ENCODE data around the gene IMPG1. TPM values are rescaled to one million over a fixed set of nuclear protein-coding genes. Genes with fewer than 3 reads are reported as not detected.

Gene IMPG1
- total RNA-seq, 1 donor from 2014 or later: 0.51 TPM

DNA sequence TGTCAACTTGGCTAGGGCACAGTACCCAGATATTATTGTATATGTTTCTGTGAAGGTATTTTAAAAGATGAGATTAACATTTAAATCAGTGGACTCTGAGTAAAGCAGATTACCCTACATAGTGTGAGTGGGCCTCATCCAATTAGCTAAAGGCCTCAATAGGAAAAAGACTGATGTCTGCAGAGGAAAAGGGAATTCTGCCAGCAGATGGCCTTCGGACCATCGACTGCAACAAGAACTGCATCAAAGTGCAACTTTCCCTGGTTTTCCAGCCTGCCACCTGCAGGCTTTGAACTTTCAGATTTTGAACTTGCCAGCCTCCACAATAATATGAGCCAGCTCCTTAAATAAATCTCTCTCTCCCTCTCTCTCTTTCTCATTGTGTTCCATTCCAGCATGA, 80.5 kb downstream of the IMPG1 start:
- DNase-seq: no peak
- Mint-ChIP-seq H3K4me1 (ENCODE audit: low read depth, unreplicated experiment) (no peaks in the 10 kb centered on the region), H3K27me3 (ENCODE audit: unreplicated experiment) (peaks cover 5% of the 10 kb centered on the region), H3K9me3 (ENCODE audit: unreplicated experiment) (no peaks in the 10 kb centered on the region), H3K4me3 (ENCODE audit: unreplicated experiment) (no peak overlapping the region), H3K27ac (ENCODE audit: unreplicated experiment) (no peak overlapping the region), H3K36me3 (ENCODE audit: unreplicated experiment) (no peaks in the 10 kb centered on the region)
- TF ChIP-seq, protein P1, sequence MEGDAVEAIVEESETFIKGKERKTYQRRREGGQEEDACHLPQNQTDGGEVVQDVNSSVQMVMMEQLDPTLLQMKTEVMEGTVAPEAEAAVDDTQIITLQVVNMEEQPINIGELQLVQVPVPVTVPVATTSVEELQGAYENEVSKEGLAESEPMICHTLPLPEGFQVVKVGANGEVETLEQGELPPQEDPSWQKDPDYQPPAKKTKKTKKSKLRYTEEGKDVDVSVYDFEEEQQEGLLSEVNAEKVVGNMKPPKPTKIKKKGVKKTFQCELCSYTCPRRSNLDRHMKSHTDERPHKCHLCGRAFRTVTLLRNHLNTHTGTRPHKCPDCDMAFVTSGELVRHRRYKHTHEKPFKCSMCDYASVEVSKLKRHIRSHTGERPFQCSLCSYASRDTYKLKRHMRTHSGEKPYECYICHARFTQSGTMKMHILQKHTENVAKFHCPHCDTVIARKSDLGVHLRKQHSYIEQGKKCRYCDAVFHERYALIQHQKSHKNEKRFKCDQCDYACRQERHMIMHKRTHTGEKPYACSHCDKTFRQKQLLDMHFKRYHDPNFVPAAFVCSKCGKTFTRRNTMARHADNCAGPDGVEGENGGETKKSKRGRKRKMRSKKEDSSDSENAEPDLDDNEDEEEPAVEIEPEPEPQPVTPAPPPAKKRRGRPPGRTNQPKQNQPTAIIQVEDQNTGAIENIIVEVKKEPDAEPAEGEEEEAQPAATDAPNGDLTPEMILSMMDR (IDR thresholded peaks at IDR 0.05; ENCODE audit: partially characterized antibody, unreplicated experiment): no peak

DNA sequence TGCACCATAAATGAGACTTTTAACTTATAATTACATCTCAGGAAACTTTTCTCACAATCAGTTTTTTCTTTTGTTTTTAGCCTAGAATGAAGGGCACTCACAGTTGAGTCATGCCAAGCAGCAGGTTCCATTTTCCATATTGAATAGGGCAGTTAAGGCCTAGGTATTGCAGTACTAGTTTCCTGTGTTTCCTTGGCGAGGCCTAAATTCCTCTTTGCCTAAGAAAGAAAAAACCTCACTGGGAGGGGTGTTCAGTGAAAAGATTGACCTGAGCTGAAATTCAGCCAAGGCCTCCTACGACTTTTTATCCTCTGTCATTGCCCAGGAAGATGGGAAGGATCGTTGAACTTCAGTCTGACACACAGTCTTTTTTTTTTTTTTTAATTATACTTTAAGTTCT, 85.5 kb downstream of the IMPG1 start:
- H3K9me3 Mint-ChIP-seq (ENCODE audit: unreplicated experiment): peaks cover 2% of the 10 kb centered on the region
- no peak overlapping the region for H3K4me3 Mint-ChIP-seq (ENCODE audit: unreplicated experiment)
- TF ChIP-seq, protein P1 (IDR thresholded peaks at IDR 0.05; ENCODE audit: partially characterized antibody, unreplicated experiment): no peak
- H3K27ac Mint-ChIP-seq (ENCODE audit: unreplicated experiment): no peak overlapping the region
- H3K4me1 Mint-ChIP-seq (ENCODE audit: low read depth, unreplicated experiment): no peaks in the 10 kb centered on the region
- H3K36me3 Mint-ChIP-seq (ENCODE audit: unreplicated experiment): no peaks in the 10 kb centered on the region
- no peak for DNase-seq
- peaks cover 2% of the 10 kb centered on the region for H3K27me3 Mint-ChIP-seq (ENCODE audit: unreplicated experiment)

DNA sequence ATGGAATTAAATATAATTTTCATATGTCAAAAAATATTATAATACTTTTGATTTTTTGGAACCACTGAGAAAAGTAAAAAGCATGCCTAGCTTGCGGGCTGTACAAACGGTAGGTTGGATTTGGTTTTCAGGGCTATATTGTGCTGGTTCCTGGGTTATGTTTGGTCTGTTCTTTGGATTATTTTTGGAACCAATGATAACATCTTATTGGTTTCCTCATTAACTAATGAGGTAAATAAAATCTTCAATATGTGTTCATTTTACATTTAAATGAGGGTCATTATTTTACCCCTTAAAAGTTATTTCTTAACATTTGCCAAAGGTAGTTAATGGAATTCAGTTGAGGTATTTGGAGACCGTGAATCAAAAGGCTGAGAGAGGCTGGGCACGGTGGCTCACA, 96.6 kb downstream of the IMPG1 start:
- H3K4me3 Mint-ChIP-seq (ENCODE audit: unreplicated experiment): no peak overlapping the region
- H3K4me1 Mint-ChIP-seq (ENCODE audit: low read depth, unreplicated experiment): no peaks in the 10 kb centered on the region
- TF ChIP-seq, protein P1 (IDR thresholded peaks at IDR 0.05; ENCODE audit: partially characterized antibody, unreplicated experiment): no peak
- H3K27ac Mint-ChIP-seq (ENCODE audit: unreplicated experiment): no peak overlapping the region
- no peaks in the 10 kb centered on the region for H3K9me3 Mint-ChIP-seq (ENCODE audit: unreplicated experiment)
- no peak for DNase-seq
- no peaks in the 10 kb centered on the region for H3K27me3 Mint-ChIP-seq (ENCODE audit: unreplicated experiment)
- H3K36me3 Mint-ChIP-seq (ENCODE audit: unreplicated experiment): no peaks in the 10 kb centered on the region

DNA sequence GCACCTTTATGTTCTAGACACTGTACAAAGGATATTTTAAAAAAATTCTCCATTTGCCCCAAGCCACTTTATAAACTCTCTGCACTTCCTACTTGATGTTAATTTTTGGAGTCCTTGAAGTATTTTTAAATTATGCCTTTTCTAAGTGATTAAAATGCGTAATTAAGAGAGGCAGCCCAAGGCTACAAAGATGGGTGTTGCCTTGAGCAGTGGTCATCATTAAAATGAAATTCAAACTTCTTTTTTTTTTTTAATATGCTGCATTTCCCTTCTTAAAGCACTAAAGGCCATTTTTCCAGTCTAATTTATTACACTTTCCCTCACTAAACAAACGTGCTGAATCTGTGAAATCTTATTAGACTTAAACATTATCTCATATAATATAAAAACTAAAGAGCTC, 102.4 kb downstream of the IMPG1 start:
- no peak for DNase-seq
- no peaks in the 10 kb centered on the region for H3K4me1 Mint-ChIP-seq (ENCODE audit: low read depth, unreplicated experiment)
- H3K4me3 Mint-ChIP-seq (ENCODE audit: unreplicated experiment): no peak overlapping the region
- TF ChIP-seq, protein P1 (IDR thresholded peaks at IDR 0.05; ENCODE audit: partially characterized antibody, unreplicated experiment): no peak
- H3K27me3 Mint-ChIP-seq (ENCODE audit: unreplicated experiment): no peaks in the 10 kb centered on the region
- H3K27ac Mint-ChIP-seq (ENCODE audit: unreplicated experiment): no peak overlapping the region
- H3K9me3 Mint-ChIP-seq (ENCODE audit: unreplicated experiment): no peaks in the 10 kb centered on the region
- no peaks in the 10 kb centered on the region for H3K36me3 Mint-ChIP-seq (ENCODE audit: unreplicated experiment)

DNA sequence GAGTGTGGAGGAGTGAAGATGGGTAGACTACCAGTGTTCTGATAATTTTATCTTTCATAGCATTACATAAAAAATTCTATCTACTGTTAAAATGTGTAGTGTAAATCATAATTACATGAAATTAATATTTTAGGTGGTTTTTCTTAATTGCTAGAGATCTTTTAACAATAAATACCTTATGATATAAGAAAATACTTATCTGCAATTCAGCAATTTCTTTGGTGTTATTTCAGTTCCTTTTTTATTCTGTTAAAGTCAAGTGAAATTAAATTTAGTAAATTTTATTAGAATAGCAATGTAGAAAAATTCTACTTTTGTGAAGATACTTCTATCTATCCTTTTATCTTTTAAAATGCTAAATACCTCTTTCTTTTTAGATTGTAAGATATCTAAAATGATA, 104.3 kb downstream of the IMPG1 start:
- Mint-ChIP-seq H3K4me3 (ENCODE audit: unreplicated experiment) (no peak overlapping the region), H3K27me3 (ENCODE audit: unreplicated experiment) (no peaks in the 10 kb centered on the region), H3K36me3 (ENCODE audit: unreplicated experiment) (no peaks in the 10 kb centered on the region), H3K9me3 (ENCODE audit: unreplicated experiment) (no peaks in the 10 kb centered on the region), H3K4me1 (ENCODE audit: low read depth, unreplicated experiment) (no peaks in the 10 kb centered on the region), H3K27ac (ENCODE audit: unreplicated experiment) (no peak overlapping the region)
- DNase-seq: no peak
- TF ChIP-seq, protein P1 (IDR thresholded peaks at IDR 0.05; ENCODE audit: partially characterized antibody, unreplicated experiment): no peak

All from glutamatergic neuron (in vitro differentiated cells).